Smooth muscle cell (in vitro differentiated cells): Measurements from ENCODE around the gene AP1M1. TPM values are rescaled to one million over a fixed set of nuclear protein-coding genes. Genes with fewer than 3 reads are reported as not detected.

ENCODE experiments used
- DNase-seq: peaks from one replicate; lab custom pipeline; 2025; ENCODE audit not compliant: unreplicated experiment; lab: John Stamatoyannopoulos, UW
- H2AFZ ChIP-seq: fragments of 200-600 bp; sonication (generic); 2 replicates; pipeline ENCODE4 v1.6.0; 2016; ENCODE audit warnings: antibody characterized with exemption, low read depth, mild to moderate bottlenecking
- H3F3A ChIP-seq: fragments of 200-600 bp; sonication (generic); 2 replicates; pipeline ENCODE4 v1.6.0; 2017; ENCODE audit warnings: antibody characterized with exemption, low read depth
- H3K27ac ChIP-seq: fragments of 200-600 bp; sonication (generic); 2 replicates; pipeline ENCODE4 v1.5.1; 2016; ENCODE audit warnings: low read depth, mild to moderate bottlenecking
- H3K27me3 ChIP-seq: fragments of 200-600 bp; sonication (generic); 2 replicates; pipeline ENCODE4 v1.6.1; 2016; ENCODE audit warnings: low read depth, mild to moderate bottlenecking
- H3K36me3 ChIP-seq: fragments of 200-600 bp; sonication (generic); 2 replicates; pipeline ENCODE4 v1.5.1; 2016; ENCODE audit warnings: low read depth
- H3K4me1 ChIP-seq: fragments of 200-600 bp; sonication (generic); 2 replicates; pipeline ENCODE4 v1.5.1; 2016; ENCODE audit warnings: low read depth
- H3K4me2 ChIP-seq: fragments of 200-600 bp; sonication (generic); 2 replicates; pipeline ENCODE4 v1.6.0; 2016; ENCODE audit warnings: mild to moderate bottlenecking
- H3K4me3 ChIP-seq: fragments of 200-600 bp; sonication (generic); 2 replicates; pipeline ENCODE4 v1.5.1; 2016; ENCODE audit warnings: mild to moderate bottlenecking
- H3K79me2 ChIP-seq: fragments of 200-600 bp; sonication (generic); 2 replicates; pipeline ENCODE4 v1.6.0; 2016; ENCODE audit warnings: low read depth, mild to moderate bottlenecking
- H3K9ac ChIP-seq: fragments of 200-600 bp; sonication (generic); 2 replicates; pipeline ENCODE4 v1.6.0; 2016; ENCODE audit warnings: low read depth
- H3K9me3 ChIP-seq: fragments of 200-600 bp; sonication (generic); replicated peaks from 2 replicates; pipeline ENCODE4 v1.5.1; 2016; ENCODE audit warnings: low read depth
- H4K20me1 ChIP-seq: fragments of 200-600 bp; sonication (generic); 2 replicates; pipeline ENCODE4 v1.6.0; 2016; ENCODE audit warnings: low read depth
- WGBS: methylation state at CpG from one replicate; pipeline ENCODE4 v1.1.7; 2016; ENCODE audit warnings: low lambda C conversion rate; 5-methylcytosine and 5-hydroxymethylcytosine counted together
- polyA plus RNA-seq: library from polyadenylated mRNA; unstranded; fragments of >200 nt; fragmentation: Nextera tagmentation; extraction: Ambion mirVana; gene quantifications from 2 replicates; pipeline ENCODE4 v1.2.1, GENCODE V29; 2016
- total RNA-seq: library from RNA; depleted of rRNA; stranded (reverse); fragments of >200 nt; gene quantifications from 2 replicates; pipeline ENCODE4 v1.2.3, GENCODE V29; 2014
- TF ChIP-seq, protein P1 (sequence below): fragments of 200-600 bp; sonication (generic); IDR thresholded peaks from 2 replicates; pipeline ENCODE4 v1.5.1; 2017; ENCODE audit warnings: borderline replicate concordance, mild to moderate bottlenecking, antibody characterized with exemption; ENCODE audit not compliant: insufficient read depth, poor library complexity, severe bottlenecking

The AP1M1 gene
- total and polyA plus RNA-seq, 2 experiments from 2014 or later: 70.6 to 119 TPM

- Histone ChIP-seq H3K9me3 (no peaks in the 10 kb centered on the region), H3K36me3 (no peaks in the 10 kb centered on the region), H3K4me3 (no peak overlapping the region), H3K9ac (no peak overlapping the region), H3K4me1 (no peaks in the 10 kb centered on the region), H4K20me1 (no peaks in the 10 kb centered on the region), H2AFZ (no peak overlapping the region), H3F3A (no peaks in the 10 kb centered on the region), H3K27ac (no peak overlapping the region), H3K4me2 (no peak overlapping the region), H3K27me3 (no peaks in the 10 kb centered on the region), H3K79me2 (no peaks in the 10 kb centered on the region)
- TF ChIP-seq, protein P1, sequence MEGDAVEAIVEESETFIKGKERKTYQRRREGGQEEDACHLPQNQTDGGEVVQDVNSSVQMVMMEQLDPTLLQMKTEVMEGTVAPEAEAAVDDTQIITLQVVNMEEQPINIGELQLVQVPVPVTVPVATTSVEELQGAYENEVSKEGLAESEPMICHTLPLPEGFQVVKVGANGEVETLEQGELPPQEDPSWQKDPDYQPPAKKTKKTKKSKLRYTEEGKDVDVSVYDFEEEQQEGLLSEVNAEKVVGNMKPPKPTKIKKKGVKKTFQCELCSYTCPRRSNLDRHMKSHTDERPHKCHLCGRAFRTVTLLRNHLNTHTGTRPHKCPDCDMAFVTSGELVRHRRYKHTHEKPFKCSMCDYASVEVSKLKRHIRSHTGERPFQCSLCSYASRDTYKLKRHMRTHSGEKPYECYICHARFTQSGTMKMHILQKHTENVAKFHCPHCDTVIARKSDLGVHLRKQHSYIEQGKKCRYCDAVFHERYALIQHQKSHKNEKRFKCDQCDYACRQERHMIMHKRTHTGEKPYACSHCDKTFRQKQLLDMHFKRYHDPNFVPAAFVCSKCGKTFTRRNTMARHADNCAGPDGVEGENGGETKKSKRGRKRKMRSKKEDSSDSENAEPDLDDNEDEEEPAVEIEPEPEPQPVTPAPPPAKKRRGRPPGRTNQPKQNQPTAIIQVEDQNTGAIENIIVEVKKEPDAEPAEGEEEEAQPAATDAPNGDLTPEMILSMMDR: no peak
- WGBS: 85% methylated on average over 5 of the region's 5 CpGs
- no peak for DNase-seq
These were observed 38.1 kb upstream of the AP1M1 start for GRCh38 chr19:16159655-16160054.

DNA sequence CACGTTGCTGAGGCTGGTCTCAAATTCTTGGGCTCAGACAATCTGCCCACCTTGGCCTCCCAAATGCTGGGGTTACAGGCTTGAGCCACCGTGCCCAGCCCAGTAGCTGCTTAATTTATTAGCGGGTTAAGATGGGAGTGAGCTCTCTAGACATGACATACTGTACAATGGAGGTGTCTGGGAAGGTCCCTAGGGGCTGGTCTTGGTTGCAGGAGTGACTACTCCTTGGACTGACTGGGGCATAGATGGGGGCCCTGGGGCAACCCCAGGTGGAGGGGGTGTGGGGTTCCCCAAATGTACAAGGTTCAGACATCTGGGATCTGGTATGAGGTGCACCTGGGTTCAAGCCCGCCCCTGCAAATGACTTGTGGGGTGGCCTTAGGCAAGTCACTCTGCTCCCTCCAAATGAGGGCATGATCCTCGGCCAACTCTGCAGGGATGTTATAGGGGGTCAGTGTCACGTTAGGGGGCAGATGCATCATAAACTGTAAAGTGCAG, 37.2 kb upstream of the AP1M1 start:
- 73% methylated on average over 6 of the region's 6 CpGs for WGBS
- H3K36me3 ChIP-seq: no peaks in the 10 kb centered on the region
- no peak for DNase-seq
- no peaks in the 10 kb centered on the region for H3K79me2 ChIP-seq
- H3K4me1 ChIP-seq: no peaks in the 10 kb centered on the region
- H3F3A ChIP-seq: no peaks in the 10 kb centered on the region
- H3K4me3 ChIP-seq: no peak overlapping the region
- H3K4me2 ChIP-seq: no peak overlapping the region
- no peak overlapping the region for H2AFZ ChIP-seq
- TF ChIP-seq, protein P1: no peak
- no peak overlapping the region for H3K9ac ChIP-seq
- no peaks in the 10 kb centered on the region for H4K20me1 ChIP-seq
- no peak overlapping the region for H3K27ac ChIP-seq
- H3K9me3 ChIP-seq: no peaks in the 10 kb centered on the region
- no peaks in the 10 kb centered on the region for H3K27me3 ChIP-seq

DNA sequence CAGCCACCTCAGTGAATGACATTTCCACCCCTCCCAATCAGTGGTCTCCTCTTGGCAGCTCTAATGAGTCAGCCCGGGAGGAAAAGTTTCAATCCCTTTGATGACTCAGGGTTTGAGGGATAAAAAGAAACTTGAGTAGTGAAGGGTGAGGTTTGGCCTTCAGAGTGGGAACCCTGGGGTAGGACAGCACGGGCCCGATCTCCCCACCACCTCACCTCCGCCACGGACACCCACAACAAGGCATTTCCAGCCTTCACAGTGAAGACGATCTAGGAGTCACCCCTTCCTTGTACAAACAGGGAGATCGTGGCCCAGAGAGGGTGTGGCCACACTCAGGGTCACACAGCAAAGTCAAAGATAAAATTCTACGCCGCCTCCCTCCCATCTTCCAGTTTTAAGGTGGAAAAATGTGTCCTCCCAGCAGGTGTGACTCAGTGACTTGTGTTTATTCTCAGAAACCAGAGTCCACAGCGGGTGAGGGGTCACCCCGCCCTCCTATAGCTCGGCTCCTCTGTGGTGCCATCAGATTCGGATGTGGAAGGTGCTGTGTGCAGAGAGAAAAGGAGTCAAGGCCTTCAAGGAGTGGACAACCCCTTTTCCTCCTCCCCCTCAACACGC, 36.7 kb upstream of the AP1M1 start:
- Histone ChIP-seq H3K9me3 (no peaks in the 10 kb centered on the region), H3K79me2 (no peaks in the 10 kb centered on the region), H3F3A (no peaks in the 10 kb centered on the region), H3K4me2 (peak overlapping the region; percentile 13), H4K20me1 (no peaks in the 10 kb centered on the region), H3K9ac (no peak overlapping the region), H3K4me1 (no peaks in the 10 kb centered on the region), H3K27me3 (no peaks in the 10 kb centered on the region), H3K36me3 (no peaks in the 10 kb centered on the region), H3K27ac (peak overlapping the region; percentile 13), H3K4me3 (no peak overlapping the region), H2AFZ (no peak overlapping the region)
- TF ChIP-seq, protein P1: no peak
- 58% methylated on average over 14 of the region's 14 CpGs for WGBS
- DNase-seq: no peak

DNA sequence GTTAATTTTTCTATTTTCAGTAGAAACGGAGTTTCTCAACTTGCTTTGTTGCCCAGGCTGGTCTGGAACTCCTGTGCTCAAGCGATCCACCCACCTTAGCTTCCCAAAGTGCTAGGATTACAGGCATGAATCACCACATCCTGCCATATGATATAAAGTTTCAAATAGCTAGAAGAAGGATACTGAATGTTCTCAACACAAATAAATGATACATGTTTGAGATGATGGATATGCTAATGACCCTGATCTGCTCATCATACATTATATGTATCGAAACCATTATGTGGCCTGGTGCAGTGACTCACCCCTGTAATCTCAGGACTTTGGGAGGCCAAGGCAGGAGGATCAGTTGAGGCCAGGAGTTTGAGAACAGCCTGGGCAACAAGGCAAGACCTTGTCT, 35.9 kb upstream of the AP1M1 start:
- H3K27ac ChIP-seq: peak overlapping the region; percentile 13
- no peaks in the 10 kb centered on the region for H4K20me1 ChIP-seq
- no peak overlapping the region for H3K4me3 ChIP-seq
- H3K9me3 ChIP-seq: no peaks in the 10 kb centered on the region
- WGBS: 52% methylated on average over 3 of the region's 3 CpGs
- no peak overlapping the region for H3K9ac ChIP-seq
- H3K4me1 ChIP-seq: no peaks in the 10 kb centered on the region
- no peaks in the 10 kb centered on the region for H3K27me3 ChIP-seq
- no peak overlapping the region for H2AFZ ChIP-seq
- H3K79me2 ChIP-seq: no peaks in the 10 kb centered on the region
- H3K36me3 ChIP-seq: no peaks in the 10 kb centered on the region
- TF ChIP-seq, protein P1: no peak
- H3K4me2 ChIP-seq: no peak overlapping the region
- no peak for DNase-seq
- no peaks in the 10 kb centered on the region for H3F3A ChIP-seq
